Liver (tissue), 3 donors: ENCODE results near the gene KCNJ15.

Experiments
- EGR1 ChIP-seq, 2 donors: IDR thresholded peaks; 2 replicates each; pipeline ENCODE4 v1.6.1; 2016 to 2018; ENCODE audit warnings: antibody characterized with exemption in 2 of 2, low read depth in 2 of 2
- GABPA ChIP-seq, 2 donors: IDR thresholded peaks in 1 of 2; conservative IDR thresholded peaks in 1 of 2; 2 replicates each; pipeline ENCODE4 v1.6.1; 2016; ENCODE audit warnings: antibody characterized with exemption in 2 of 2, mild to moderate bottlenecking in 1 of 2, moderate library complexity in 1 of 2
- HNF4A ChIP-seq, 2 donors: conservative IDR thresholded peaks; 2 replicates each; pipeline ENCODE4 v1.6.1; 2016; ENCODE audit warnings: antibody characterized with exemption in 2 of 2, mild to moderate bottlenecking in 2 of 2
- JUND ChIP-seq, 2 donors: IDR thresholded peaks; 2 replicates each; pipeline ENCODE4 v1.6.1; 2016; ENCODE audit warnings: antibody characterized with exemption in 2 of 2
- RAD21 ChIP-seq, 2 donors: IDR thresholded peaks; 2 replicates each; pipeline ENCODE4 v1.6.1; 2016; ENCODE audit warnings: antibody characterized with exemption in 2 of 2, mild to moderate bottlenecking in 2 of 2
- SP1 ChIP-seq: IDR thresholded peaks from 2 replicates; pipeline ENCODE4 v1.6.1; 2018; ENCODE audit warnings: antibody characterized with exemption, mild to moderate bottlenecking
- YY1 ChIP-seq: IDR thresholded peaks from 2 replicates; pipeline ENCODE4 v1.6.1; 2016; ENCODE audit warnings: antibody characterized with exemption, mild to moderate bottlenecking
- TF ChIP-seq, protein P1 (sequence below): fragments of 150-350 bp; IDR thresholded peaks from 2 replicates; pipeline ENCODE4 v1.5.1; 2017; ENCODE audit warnings: improper control_type of control experiment, low read depth, low read length; ENCODE audit not compliant: missing input control
- TF ChIP-seq, protein P2 (sequence below): IDR thresholded peaks from 2 replicates; pipeline ENCODE4 v1.6.1; 2016; ENCODE audit warnings: antibody characterized with exemption, mild to moderate bottlenecking
- TF ChIP-seq, protein P3 (sequence below): IDR thresholded peaks from 2 replicates; pipeline ENCODE4 v1.6.1; 2016; ENCODE audit warnings: antibody characterized with exemption
- donor health status: healthy.
- donor health status: healthy.

DNA sequence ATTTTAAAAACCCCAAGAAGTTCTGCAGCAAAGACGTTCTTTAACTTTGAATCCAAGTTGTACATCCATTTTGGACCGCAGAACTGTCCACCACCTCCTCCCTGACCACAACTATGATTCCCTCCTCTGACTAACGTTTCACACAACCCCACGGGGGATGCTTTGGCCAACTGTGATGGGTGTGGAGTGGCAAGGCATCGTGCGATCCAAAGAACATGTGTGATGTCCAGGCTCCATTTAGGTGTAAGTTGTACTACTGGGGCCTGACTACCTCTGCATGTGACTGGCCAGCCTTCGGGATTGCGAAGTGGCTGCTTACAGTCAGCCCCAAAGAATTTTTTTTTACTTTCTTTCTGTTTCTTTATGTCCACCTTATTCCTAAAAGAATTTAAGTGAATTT, 6.7 kb downstream of the KCNJ15 start:
- TF ChIP-seq, protein P1, sequence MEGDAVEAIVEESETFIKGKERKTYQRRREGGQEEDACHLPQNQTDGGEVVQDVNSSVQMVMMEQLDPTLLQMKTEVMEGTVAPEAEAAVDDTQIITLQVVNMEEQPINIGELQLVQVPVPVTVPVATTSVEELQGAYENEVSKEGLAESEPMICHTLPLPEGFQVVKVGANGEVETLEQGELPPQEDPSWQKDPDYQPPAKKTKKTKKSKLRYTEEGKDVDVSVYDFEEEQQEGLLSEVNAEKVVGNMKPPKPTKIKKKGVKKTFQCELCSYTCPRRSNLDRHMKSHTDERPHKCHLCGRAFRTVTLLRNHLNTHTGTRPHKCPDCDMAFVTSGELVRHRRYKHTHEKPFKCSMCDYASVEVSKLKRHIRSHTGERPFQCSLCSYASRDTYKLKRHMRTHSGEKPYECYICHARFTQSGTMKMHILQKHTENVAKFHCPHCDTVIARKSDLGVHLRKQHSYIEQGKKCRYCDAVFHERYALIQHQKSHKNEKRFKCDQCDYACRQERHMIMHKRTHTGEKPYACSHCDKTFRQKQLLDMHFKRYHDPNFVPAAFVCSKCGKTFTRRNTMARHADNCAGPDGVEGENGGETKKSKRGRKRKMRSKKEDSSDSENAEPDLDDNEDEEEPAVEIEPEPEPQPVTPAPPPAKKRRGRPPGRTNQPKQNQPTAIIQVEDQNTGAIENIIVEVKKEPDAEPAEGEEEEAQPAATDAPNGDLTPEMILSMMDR = no peak
- TF ChIP-seq JUND (IDR thresholded peaks at IDR 0.05) (no peak), HNF4A (conservative IDR thresholded peaks at IDR 0.05) (no peak), RAD21 (IDR thresholded peaks at IDR 0.05) (no peak), GABPA (IDR thresholded peaks at IDR 0.05 in 1 of 2, conservative IDR thresholded peaks at IDR 0.05 in 1 of 2) (no peak), SP1 (no peak), YY1 (no peak), EGR1 (IDR thresholded peaks at IDR 0.05; ENCODE audit: low read depth in 2 of 2) (no peak)
- TF ChIP-seq, protein P2, sequence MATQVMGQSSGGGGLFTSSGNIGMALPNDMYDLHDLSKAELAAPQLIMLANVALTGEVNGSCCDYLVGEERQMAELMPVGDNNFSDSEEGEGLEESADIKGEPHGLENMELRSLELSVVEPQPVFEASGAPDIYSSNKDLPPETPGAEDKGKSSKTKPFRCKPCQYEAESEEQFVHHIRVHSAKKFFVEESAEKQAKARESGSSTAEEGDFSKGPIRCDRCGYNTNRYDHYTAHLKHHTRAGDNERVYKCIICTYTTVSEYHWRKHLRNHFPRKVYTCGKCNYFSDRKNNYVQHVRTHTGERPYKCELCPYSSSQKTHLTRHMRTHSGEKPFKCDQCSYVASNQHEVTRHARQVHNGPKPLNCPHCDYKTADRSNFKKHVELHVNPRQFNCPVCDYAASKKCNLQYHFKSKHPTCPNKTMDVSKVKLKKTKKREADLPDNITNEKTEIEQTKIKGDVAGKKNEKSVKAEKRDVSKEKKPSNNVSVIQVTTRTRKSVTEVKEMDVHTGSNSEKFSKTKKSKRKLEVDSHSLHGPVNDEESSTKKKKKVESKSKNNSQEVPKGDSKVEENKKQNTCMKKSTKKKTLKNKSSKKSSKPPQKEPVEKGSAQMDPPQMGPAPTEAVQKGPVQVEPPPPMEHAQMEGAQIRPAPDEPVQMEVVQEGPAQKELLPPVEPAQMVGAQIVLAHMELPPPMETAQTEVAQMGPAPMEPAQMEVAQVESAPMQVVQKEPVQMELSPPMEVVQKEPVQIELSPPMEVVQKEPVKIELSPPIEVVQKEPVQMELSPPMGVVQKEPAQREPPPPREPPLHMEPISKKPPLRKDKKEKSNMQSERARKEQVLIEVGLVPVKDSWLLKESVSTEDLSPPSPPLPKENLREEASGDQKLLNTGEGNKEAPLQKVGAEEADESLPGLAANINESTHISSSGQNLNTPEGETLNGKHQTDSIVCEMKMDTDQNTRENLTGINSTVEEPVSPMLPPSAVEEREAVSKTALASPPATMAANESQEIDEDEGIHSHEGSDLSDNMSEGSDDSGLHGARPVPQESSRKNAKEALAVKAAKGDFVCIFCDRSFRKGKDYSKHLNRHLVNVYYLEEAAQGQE = no peak
- TF ChIP-seq, protein P3, sequence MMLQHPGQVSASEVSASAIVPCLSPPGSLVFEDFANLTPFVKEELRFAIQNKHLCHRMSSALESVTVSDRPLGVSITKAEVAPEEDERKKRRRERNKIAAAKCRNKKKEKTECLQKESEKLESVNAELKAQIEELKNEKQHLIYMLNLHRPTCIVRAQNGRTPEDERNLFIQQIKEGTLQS = no peak
